HG03103 (cell line): ENCODE data around the gene UBE2E2.

Experiments
- ATAC-seq: cut with Tn5 transposase; IDR thresholded peaks from one replicate; pipeline ENCODE4 v1.9.1; 2021; ENCODE audit warnings: low read depth; ENCODE audit not compliant: unreplicated experiment

Gene UBE2E2

DNA sequence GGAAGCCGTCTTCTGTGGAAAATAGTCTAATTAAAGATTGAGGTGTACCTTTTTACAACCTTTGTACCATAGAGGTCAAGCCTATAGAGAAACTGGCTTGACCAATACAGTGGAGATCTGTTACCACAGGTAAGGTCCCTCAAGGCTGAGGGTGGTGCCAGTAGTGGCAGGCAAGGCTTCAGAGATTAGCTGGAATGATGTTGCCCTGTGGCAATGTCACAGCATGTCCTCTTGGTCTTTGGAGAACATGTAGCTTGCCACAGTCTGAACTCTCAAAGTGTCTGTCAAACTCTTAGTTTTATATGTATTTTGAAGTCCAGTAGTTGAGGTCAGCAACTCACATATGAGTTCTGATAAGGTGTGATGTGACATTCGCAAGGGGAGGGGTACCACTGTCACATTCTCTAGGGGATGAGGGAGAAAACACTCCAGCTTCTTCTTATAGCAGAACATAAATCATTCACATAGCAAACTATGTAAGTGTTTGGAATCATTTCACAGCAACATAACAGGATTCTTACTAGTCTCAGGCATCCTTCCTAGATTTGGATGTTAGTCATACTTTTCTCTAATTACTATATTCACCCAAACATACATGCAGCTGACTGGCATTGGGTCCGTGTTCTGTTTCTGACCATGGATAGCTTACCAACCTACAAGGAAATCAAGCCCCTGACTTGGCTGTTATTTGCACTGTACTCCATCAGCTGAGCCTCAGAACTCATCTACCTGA, 173.6 kb downstream of the UBE2E2 start:
- no peak for ATAC-seq

DNA sequence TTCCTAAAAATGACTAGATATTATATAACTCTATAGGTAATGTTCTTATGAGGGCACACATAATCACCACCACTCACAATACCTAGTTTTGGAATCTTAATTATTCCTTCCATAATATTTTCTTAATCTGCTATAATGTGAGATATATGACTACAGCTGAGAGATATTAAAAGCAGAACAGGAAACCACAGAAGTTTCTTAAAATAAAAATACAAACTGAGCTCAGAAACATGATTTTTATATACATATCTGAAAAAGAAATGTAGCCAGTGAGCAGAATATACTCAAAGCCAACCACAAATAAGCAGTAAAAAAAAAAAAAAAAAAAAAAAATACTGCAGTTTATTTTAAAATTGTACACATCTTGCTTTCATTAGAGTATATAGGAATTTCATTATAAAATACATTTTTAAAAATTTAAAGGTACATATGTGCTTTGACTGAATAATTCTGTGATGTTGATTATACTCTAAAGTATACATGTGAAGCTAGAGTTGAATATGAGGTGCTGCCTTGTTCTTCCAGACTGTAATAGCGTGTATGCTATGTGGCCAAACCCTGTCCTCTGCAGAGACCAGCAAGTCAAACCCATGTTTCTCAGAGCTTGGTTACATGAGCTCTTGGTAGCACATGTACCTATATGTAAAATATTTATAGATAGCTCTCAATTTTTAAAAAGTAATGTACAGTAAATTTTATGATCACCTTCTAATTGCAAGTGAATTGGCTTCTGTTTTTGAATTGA, 175.0 kb downstream of the UBE2E2 start:
- ATAC-seq, result no peak

DNA sequence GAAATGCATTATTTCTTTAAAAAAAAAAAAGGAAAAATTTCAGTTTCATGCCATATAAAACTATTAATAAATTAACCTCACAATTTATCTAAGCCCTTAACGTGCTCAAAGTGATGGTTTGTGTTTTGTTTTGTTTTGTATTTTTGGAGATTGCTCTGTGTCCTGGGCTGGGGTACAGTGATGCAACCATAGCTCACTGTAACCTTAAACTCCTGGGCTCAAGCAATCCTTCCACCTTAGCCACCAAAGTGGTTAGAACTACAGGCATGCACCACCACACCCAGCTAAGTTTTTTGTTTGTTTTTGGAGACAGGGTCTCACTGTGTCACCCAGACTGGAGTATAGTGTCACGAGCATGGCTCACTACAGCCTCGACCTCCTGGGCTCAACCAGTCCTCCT, 180.7 kb downstream of the UBE2E2 start:
- ATAC-seq, result no peak

DNA sequence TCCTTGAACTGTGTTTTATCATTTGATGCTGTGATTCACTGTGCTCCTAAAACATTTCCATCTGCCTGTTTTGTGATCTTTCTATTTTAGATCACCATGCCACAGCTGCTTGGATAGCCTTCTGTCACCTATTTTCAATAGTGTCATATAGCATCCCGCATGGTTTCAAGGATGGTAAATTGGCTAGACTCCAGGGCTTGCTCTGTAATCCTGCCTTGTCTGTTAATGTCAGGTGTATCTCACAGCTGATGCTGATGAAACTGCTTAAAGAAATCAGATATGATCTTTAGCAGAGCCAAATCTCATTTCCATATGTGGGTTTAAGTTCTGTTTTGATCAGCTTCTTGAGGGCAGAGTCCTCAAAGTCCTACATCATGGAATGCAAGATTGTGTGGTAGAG, 182.2 kb downstream of the UBE2E2 start:
- no peak for ATAC-seq

DNA sequence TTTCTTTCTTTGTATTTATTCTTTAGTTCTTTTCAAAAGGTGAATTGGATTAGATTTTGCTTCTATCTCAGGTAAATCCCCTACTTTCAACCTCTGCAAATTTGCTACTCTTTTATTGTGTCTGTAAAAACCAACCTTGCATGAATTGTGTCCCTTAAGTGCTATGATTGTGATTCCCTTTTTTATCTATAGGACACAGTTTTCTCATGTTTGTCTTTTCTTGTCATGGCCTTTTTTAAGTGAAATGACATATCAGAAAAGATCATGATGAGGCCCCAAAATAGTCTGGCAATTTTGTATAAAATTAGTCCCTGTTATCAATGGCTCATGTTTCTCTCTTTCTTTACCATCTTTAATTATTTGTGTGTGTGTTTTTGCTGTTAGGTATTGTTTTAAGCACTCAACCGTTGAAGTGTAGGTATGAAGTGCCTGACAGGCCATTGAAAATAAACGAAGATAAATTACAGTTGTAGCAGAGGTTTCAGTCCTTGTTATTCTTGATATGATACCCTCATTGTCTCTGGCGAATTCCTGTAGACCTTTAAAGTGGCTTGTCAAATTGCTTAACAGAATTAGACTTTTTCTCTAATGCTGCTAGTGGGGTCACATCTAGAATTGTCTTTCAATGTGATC, 184.3 kb downstream of the UBE2E2 start:
- ATAC-seq, result no peak

DNA sequence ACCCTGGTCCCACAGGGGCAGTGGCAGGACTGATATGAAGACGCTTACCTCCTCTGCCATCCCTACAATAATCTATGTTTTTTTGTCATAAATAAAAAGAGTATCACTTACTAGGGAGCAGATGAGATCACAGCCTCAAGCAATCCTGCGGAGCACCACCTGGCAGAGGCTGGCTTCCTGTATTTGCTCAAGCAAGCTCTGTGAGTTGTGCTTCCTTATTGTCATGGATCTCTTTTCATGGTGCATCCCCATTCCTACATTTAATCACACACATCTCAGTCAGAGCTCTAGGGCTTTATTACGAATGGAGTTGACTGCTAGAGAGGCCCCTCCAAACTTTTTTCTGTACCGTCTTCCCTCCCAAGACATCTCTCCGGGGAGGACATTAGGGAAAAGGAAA, 186.0 kb downstream of the UBE2E2 start:
- ATAC-seq, result no peak

DNA sequence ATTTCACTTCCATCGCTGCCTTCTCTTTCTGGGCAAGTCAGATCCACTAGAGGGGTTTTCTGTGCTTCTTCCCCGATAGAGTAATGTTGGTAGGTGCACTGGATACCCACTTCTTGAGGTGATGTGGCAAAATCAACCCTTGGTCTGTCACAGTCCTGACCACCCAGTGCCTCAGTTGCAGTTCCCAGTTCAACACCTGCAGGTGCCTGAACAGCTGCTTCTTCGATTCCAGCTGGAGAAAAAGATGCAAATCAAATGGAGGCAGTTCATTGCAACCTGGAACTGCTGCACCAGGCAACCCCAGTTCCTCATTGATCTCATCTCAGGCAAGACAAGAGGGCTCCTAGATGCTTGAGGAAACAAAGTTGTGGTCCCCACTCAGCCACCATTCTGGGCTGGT, 186.6 kb downstream of the UBE2E2 start:
- peak; percentile 44 for ATAC-seq

DNA sequence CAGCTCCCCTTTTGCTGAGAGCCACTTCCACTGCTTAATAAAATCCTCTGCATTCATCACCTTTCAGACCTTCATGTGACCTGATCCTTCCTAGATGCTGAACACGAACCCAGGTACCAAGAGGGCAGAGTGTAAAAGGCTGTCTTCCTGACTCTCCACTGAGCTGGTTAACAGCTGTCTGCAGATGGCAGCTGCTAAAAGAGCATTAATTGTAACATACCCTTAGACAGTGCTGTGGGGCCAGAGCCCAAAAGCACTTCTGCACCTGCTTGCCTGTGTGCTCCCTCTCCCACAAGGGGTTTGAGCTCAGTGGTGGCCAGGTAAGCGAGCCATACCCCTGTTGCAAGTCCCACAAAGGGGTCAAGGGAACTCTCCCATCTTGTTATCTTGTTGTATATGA, 187.3 kb downstream of the UBE2E2 start:
- ATAC-seq, result no peak

DNA sequence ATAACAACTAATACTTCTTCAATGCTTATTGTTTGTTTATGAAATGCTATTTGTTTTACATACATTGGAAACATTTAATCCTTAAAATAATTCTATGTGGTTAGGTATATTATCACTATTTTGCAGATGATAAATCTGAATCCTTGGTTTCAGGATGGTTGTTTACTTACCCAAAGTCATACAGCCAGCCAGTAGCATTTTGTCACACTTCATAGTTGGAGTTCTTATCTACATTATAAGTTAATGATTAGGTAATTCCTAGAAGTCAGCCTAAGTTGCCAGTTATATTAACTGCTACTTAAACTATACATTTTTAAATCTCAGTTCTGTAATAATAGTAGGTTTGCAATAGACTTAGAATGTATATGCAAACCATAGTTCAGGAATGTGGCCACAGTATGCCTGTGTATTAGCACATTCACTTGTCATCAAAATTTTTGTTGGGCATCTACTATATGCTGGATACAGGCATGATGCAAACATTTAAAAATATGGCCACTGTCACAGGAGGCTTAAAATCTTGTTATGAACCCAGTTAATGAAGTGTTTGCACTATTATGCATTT, 187.9 kb downstream of the UBE2E2 start:
- ATAC-seq, result no peak

DNA sequence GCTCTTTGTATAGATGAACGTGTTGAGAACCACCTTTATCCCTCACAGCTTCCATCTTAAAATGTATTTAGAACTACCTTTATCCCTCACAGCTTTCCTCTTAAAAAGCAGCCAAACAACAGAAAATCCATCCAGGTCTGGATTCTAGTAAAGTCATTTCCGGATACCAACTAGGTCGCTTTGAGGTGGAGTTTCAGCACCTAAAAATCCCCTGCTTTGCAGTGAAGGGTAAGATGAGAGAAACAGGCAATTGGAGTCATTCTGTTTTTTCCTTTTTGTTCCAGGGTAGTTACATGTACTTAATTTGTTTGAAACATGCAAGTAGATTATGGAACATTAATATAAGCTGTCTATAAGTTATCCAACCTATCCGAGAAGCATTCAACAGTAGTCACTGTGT, 192.0 kb downstream of the UBE2E2 start:
- no peak for ATAC-seq

DNA sequence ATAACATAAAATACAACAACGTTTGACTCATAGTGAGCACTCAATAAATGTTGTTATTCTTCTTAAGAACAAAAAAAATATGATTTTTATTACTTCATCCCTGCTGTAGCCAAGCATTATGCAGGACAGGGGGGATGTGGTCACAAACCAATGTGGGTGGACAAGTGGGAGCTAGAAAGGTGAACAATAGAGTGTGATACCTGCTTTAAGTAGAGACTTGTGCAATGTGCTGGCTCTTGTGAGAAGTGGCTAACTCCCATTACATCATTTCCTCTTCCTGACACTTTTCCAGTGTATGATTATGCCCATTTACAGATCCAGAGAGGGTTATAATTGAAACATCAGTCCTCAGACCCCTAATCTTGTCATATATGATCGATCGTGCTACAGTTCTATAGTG, 193.6 kb downstream of the UBE2E2 start:
- no peak for ATAC-seq

DNA sequence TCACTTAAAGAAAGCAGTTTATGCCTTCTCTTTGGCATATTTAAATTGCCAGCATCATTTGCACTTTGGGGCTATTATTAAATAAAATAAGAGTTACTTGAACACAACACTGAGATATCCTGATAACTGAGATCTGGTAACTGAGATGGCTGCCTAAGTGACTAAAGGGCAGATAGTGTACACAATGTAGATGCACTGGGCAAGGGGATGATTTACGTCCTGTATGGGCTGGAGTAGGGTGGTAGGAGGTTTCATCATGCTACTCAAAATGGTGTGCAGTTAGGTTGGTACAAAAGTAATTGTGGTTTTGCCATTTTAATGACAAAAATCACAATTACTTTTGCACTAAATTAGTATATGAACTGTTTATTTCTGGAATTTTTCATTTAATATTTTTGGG, 196.1 kb downstream of the UBE2E2 start:
- no peak for ATAC-seq

DNA sequence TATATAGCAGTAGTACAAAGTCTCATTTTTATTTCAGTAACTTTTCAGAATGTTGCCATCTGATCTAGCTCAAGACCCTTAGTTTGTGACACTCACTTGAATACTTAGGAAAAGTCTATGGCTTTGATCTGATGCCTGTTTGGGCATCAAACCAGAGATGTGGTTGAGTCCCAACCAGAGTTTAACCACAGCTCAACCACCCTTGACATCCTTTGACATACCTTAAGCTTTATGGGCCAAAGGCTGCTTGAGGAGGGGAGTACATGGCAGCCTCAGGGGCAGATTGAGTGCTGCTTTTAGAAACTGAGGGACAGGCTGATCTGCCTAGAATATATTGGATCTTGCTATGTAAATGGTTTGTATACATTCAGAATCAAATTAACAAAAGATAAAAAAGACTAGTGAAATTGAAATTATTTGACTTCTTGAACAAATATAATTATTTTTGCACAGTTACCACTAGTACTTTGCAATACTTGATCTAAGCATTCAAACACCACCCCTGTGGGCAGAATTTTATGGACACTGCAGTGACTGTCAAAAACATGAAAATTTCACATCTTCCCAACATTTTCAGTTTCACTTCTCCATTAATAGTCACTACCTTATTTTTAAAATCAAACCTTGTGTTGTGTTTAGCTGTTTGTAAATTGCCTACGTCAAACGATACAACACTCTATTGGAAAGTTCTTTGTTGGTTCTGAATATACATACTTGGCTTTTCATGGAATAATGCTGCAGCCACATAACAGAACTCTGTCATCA, 199.8 kb downstream of the UBE2E2 start:
- ATAC-seq, result no peak

DNA sequence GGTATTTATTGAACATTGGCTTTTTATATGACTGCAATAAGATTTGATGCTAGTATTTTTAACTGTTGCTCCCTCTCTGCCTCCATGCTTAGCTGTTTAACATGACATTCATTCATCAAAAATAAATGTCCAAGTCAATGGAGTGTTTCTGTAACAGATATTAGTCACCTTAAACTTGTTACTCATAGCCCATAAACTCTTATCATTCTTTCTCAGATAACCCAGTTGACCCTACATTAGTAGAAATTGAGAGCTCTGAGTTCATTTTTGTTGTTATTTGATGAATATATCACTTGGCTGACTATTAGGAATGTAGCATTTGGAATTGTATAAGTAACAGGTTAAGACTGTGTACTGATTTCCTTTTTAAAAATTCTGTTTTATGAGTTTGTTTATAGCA, 201.1 kb downstream of the UBE2E2 start:
- no peak for ATAC-seq

DNA sequence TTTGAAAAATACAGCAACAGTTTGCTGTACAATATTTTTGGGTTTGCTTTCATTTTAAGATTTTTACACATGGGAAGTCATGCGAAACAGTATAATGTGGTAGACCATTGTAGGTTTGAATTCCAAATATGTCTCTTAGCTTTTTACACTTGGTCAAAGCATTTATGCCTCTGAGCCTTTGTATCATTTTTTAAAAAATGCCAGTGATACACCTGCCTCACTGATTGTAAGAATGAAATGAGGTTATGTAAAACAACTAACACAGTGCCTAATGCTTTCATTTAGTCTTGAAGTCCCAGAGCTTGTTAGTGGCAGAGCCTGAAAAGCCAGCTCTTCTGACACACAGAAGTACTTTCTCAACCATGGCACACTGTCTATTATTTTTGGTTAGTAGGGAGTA, 202.0 kb downstream of the UBE2E2 start:
- ATAC-seq, result peak; percentile 40

DNA sequence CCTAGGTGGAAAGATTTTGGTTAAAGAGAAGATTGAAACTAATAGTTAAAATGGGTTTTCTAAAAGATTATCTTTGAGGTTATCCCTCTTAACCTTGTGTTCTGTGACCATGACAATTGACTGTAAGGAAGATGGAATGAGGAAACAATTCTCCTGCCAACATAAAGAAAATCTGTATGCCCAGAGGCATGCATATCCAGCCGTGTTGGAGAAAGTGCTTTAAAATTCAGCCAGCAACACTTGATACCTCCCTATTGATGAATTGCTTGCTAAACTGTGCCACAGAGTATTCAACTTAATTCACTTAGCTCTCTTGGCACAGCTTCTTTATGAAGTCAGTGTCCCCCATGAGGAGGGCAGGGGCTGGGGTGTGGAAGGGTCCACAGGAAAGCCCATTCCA, 203.5 kb downstream of the UBE2E2 start:
- no peak for ATAC-seq

DNA sequence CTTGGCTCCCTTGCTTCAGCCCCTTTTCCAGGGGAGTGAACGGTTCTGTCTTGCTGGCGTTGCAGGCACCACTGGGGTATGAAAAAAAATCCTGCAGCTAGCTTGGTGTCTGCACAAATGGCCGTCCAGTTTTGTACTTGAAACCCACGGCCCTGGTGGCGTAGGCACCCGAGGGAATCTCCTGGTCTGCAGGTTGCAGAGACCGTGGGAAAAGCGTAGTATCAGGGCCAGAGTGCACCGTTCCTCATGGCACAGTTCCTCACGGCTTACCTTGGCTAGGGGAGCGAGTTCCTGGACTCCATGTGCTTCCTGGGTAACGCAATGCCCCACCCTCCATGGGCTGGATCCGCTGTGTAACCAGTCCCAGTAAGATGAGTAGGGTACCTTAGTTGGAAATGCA, 214.9 kb downstream of the UBE2E2 start:
- no peak for ATAC-seq

DNA sequence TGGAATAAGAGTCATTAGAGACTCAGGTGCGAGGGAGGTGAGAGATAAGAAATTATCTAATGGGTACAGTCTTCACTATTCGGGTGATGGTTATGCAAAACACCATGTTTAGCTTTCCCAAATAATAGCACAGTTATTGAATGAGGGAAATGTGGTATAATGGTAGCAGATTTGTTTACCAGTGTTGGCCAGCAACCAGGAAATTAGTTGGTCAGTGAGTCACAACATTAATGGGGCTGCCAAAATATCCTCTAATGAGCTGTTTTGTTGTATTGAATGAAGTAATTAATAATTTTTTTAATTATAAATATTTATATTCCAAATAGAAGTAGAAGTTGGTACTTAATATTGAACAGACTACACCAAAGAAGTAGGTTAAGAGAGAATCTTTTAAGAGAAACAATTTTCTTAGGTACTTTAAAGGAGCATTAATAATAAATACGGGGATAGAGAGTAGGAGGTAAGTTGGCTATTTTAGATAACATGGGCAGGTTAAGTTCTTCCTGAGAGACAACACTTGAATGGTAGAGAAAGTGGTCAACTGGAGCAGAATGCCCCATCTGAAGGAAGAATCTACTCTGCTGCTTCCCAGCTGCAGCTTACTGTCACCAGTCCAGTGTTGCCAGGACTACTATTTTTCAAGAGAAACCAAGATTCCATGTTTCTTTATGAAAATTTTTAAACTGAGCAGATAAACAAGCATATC, 218.8 kb downstream of the UBE2E2 start:
- ATAC-seq, result peak; percentile 34

DNA sequence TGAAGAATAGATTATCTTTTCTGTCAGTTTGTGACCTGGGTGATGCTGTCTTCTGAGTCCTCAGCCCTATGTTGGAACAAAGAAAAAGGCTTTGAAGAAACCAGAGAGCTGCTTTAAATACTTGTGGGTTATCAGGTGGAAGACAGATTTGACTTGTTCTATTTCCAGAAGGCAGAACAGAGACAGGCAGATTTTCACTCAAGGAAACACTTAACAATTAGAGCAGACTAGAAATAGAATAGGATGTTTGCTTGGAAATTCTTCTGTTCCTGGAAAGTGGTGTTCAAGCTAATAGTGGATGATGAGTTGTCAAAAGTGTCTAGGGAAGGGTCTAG, 219.4 kb downstream of the UBE2E2 start:
- ATAC-seq, result peak; percentile 82

DNA sequence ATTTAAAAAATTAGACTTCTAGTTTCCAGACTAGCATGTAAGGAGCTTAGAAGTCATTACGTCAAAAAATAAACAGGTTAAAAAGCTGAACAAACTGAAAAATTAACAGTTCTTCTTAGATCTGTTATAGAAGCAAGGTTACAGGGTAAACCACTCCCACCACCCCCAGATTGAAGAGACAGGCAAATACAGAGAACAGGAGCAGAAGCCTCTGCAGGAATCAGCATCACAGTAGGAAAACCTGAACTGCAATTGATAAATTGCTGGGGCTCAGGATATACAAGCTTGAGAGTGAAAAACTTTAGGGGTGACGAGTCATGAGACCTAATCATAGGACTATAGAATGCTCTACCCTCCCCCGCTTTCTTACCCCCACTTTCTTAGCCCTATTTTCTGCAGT, 222.3 kb downstream of the UBE2E2 start:
- no peak for ATAC-seq
